GM18861 (cell line): ENCODE results near the gene ABHD16A.

ENCODE experiments used
- ATAC-seq: cut with Tn5 transposase; IDR thresholded peaks from one replicate; pipeline ENCODE4 v1.9.1; 2021; ENCODE audit not compliant: unreplicated experiment

ABHD16A gene

GRCh38 chr6:31732029-31732428 is 28.9 kb upstream of the ABHD16A start:
- no peak for ATAC-seq

GRCh38 chr6:31730631-31731086 is 27.5 kb upstream of the ABHD16A start:
- no peak for ATAC-seq

GRCh38 chr6:31729979-31730630 is 27.0 kb upstream of the ABHD16A start:
- no peak for ATAC-seq

- ATAC-seq: no peak
Measured at GRCh38 chr6:31729515-31729978, 26.4 kb upstream of the ABHD16A start.

- no peak for ATAC-seq
Measured at GRCh38 chr6:31728767-31729514, 25.8 kb upstream of the ABHD16A start, which contains the start of gene DDAH2. DDAH2 (minus strand) TSS chr6:31729299; CDS start chr6:31729161, 138 bp downstream.

- ATAC-seq: no peak
Measured at GRCh38 chr6:31727717-31728671, 24.9 kb upstream of the ABHD16A start.

- no peak for ATAC-seq
Measured at GRCh38 chr6:31727034-31727716, 24.1 kb upstream of the ABHD16A start.

- ATAC-seq: no peak
Measured at GRCh38 chr6:31725502-31726350, 22.6 kb upstream of the ABHD16A start.

GRCh38 chr6:31723980-31724691 is 21.0 kb upstream of the ABHD16A start:
- no peak for ATAC-seq

GRCh38 chr6:31723245-31723979 is 20.3 kb upstream of the ABHD16A start, which contains the start of gene MPIG6B:
MPIG6B (plus strand) TSS chr6:31723373; CDS start chr6:31723384, 11 bp downstream.
- ATAC-seq: no peak

- ATAC-seq: no peak
Measured at GRCh38 chr6:31722173-31722572, 19.0 kb upstream of the ABHD16A start.

- ATAC-seq: no peak
Measured at GRCh38 chr6:31721351-31722020, 18.4 kb upstream of the ABHD16A start, which contains the start of gene LY6G6C. LY6G6C (minus strand) TSS chr6:31721746; CDS start chr6:31721679, 67 bp downstream.

GRCh38 chr6:31720196-31720770 is 17.2 kb upstream of the ABHD16A start:
- no peak for ATAC-seq

- no peak for ATAC-seq
Measured at GRCh38 chr6:31719001-31719400, 15.9 kb upstream of the ABHD16A start.

GRCh38 chr6:31718265-31718664 is 15.1 kb upstream of the ABHD16A start:
- no peak for ATAC-seq

GRCh38 chr6:31717499-31718222 is 14.5 kb upstream of the ABHD16A start:
- ATAC-seq: no peak
